ENCODE results near the gene UQCR10.

DNA sequence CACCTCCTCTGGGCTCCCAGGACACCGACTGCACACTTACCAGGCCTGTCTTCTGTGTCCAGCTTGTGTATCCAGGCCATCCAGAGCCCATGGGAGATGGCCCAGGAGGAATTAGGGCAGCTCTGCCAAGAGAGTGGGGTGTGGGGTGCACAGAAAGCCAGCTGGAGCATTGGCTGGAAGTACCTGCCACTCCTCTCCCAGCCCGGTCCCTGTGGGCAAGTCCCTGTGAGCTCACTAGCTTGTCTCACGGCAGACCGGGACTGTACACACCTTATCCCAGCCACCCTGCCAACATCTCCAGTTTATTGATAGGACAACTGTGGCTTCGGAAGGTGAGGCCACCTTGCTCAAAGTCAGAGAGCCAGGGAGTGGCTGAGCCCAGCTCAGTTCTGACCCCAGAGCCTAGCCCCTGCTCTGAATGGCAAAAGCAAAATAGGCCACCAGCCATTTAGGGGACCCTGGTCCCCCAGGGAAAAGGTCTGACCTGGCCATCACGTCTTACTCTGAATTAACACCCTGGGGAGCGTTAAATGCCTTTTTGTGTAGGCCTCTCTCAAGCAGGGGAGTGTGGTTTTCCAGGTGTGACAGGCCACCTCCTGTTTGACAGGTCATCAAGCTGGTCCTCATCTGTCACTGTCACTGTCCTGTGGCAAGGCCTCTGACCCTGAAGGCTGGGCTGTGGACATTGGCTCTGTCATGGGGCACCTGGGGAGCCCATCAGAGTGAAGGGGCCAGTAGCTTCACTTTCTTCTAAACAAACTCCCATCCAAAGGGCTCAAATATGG is 15.1 kb downstream of the UQCR10 start:
- TF ChIP-seq, protein P1, sequence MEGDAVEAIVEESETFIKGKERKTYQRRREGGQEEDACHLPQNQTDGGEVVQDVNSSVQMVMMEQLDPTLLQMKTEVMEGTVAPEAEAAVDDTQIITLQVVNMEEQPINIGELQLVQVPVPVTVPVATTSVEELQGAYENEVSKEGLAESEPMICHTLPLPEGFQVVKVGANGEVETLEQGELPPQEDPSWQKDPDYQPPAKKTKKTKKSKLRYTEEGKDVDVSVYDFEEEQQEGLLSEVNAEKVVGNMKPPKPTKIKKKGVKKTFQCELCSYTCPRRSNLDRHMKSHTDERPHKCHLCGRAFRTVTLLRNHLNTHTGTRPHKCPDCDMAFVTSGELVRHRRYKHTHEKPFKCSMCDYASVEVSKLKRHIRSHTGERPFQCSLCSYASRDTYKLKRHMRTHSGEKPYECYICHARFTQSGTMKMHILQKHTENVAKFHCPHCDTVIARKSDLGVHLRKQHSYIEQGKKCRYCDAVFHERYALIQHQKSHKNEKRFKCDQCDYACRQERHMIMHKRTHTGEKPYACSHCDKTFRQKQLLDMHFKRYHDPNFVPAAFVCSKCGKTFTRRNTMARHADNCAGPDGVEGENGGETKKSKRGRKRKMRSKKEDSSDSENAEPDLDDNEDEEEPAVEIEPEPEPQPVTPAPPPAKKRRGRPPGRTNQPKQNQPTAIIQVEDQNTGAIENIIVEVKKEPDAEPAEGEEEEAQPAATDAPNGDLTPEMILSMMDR (IDR thresholded peaks at IDR 0.05; ENCODE audit: insufficient read depth, low read length) = no peak
- TF ChIP-seq, protein P2, sequence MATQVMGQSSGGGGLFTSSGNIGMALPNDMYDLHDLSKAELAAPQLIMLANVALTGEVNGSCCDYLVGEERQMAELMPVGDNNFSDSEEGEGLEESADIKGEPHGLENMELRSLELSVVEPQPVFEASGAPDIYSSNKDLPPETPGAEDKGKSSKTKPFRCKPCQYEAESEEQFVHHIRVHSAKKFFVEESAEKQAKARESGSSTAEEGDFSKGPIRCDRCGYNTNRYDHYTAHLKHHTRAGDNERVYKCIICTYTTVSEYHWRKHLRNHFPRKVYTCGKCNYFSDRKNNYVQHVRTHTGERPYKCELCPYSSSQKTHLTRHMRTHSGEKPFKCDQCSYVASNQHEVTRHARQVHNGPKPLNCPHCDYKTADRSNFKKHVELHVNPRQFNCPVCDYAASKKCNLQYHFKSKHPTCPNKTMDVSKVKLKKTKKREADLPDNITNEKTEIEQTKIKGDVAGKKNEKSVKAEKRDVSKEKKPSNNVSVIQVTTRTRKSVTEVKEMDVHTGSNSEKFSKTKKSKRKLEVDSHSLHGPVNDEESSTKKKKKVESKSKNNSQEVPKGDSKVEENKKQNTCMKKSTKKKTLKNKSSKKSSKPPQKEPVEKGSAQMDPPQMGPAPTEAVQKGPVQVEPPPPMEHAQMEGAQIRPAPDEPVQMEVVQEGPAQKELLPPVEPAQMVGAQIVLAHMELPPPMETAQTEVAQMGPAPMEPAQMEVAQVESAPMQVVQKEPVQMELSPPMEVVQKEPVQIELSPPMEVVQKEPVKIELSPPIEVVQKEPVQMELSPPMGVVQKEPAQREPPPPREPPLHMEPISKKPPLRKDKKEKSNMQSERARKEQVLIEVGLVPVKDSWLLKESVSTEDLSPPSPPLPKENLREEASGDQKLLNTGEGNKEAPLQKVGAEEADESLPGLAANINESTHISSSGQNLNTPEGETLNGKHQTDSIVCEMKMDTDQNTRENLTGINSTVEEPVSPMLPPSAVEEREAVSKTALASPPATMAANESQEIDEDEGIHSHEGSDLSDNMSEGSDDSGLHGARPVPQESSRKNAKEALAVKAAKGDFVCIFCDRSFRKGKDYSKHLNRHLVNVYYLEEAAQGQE (IDR thresholded peaks at IDR 0.05; ENCODE audit: insufficient replicate concordance, low read depth) = no peak
- TF ChIP-seq POLR2AphosphoS5 (IDR thresholded peaks at IDR 0.05; ENCODE audit: low read depth) (no peak), GABPA (IDR thresholded peaks at IDR 0.05; ENCODE audit: low read depth) (no peak)
